ENCODE results near the gene COX4I1. TPM values are rescaled to one million over a fixed set of nuclear protein-coding genes. Genes with fewer than 3 reads are reported as not detected.

The COX4I1 gene
- total RNA-seq, 1 donor from 2014 or later = 571 TPM

Other genes with a start within 250 kb of the COX4I1 start
- 82.9 TPM for gene GSE1, start 186.4 kb upstream of the COX4I1 start, total RNA-seq
- gene GINS2, start 110.7 kb upstream of the COX4I1 start, total RNA-seq = 0.81 TPM
- 0.83 TPM for gene C16orf74, start 48.6 kb upstream of the COX4I1 start, total RNA-seq
- 21.4 TPM for gene EMC8, start 151 bp upstream of the COX4I1 start, total RNA-seq
- gene IRF8, start 99.5 kb downstream of the COX4I1 start, total RNA-seq = 29.6 TPM

Measured in mucosa of gallbladder (tissue), 1 donor.